H1 (cell line): ENCODE data around the gene PACSIN1. TPM values are rescaled to one million over a fixed set of nuclear protein-coding genes. Genes with fewer than 3 reads are reported as not detected.

ENCODE experiments used
- CTCF ChIA-PET: fragments of 300-600 bp; sonication (Branson Sonifier 250); formaldehyde crosslinking; loops from one replicate; lab custom pipeline; 2021; ENCODE audit not compliant: partially characterized antibody; lab: Charles Lee
- POLR2A ChIA-PET: fragments of 300-600 bp; sonication (Branson Sonifier 250); formaldehyde crosslinking; loops from one replicate; lab custom pipeline; 2021; ENCODE audit warnings: inconsistent platforms; ENCODE audit not compliant: partially characterized antibody; lab: Charles Lee
- DNase-seq, 2 experiments: peaks; one replicate each; pipeline versions ENCODE4 v3.0.0 to v3.0.0-alpha.2; 2010 to 2022; ENCODE audit warnings: low spot score in 2 of 2, low read depth in 1 of 2, mixed read lengths in 1 of 2
- FAIRE-seq: peaks from 2 replicates; lab custom pipeline; 2011; peaks lifted over from hg19 to GRCh38; lab: Jason Lieb, UNC
- H2AFZ ChIP-seq: 2 replicates; pipeline ENCODE4 v1.8.1; 2012; ENCODE audit warnings: low read length, inconsistent platforms
- H2AK5ac ChIP-seq: 2 replicates; pipeline ENCODE4 v1.6.1; 2013; ENCODE audit warnings: low read depth, low read length
- H2BK120ac ChIP-seq: replicated peaks from 2 replicates; pipeline ENCODE3; 2013; ENCODE audit warnings: low read depth, low read length, inconsistent platforms
- H2BK12ac ChIP-seq: 2 replicates; pipeline ENCODE4 v1.6.1; 2013; ENCODE audit warnings: low read depth, low read length
- H2BK15ac ChIP-seq: 2 replicates; pipeline ENCODE4 v1.6.1; 2013; ENCODE audit warnings: low read length
- H2BK20ac ChIP-seq: 2 replicates; pipeline ENCODE4 v1.6.1; 2013; ENCODE audit warnings: low read length
- H2BK5ac ChIP-seq: 2 replicates; pipeline ENCODE4 v1.6.1; 2013; ENCODE audit warnings: low read depth, low read length
- H3K14ac ChIP-seq: 2 replicates; pipeline ENCODE4 v1.6.1; 2013; ENCODE audit warnings: inconsistent platforms; ENCODE audit not compliant: insufficient read length
- H3K18ac ChIP-seq: 2 replicates; pipeline ENCODE4 v1.6.1; 2013; ENCODE audit warnings: low read length; ENCODE audit errors: extremely low read depth
- H3K23ac ChIP-seq: 2 replicates; pipeline ENCODE4 v1.6.1; 2013; ENCODE audit warnings: inconsistent platforms; ENCODE audit not compliant: insufficient read length
- H3K23me2 ChIP-seq: 2 replicates; pipeline ENCODE4 v1.6.1; 2013; ENCODE audit warnings: low read depth, low read length
- H3K27ac ChIP-seq: 2 replicates; pipeline ENCODE4 v1.6.1; 2011; ENCODE audit warnings: low read depth, low read length, inconsistent platforms
- H3K27me3 ChIP-seq, 4 experiments: replicated peaks in 1 of 4; 1 replicate in 1 of 4; 2 replicates in 3 of 4; pipeline versions ENCODE4 v1.6.1 to v1.8.1; 2011 to 2013; ENCODE audit warnings: low read length in 3 of 4, mild to moderate bottlenecking in 3 of 4, inconsistent platforms in 2 of 4, mixed read lengths in 2 of 4, moderate library complexity in 1 of 4; ENCODE audit not compliant: control insufficient read depth in 3 of 4, insufficient read depth in 3 of 4; ENCODE audit errors: extremely low read depth in 1 of 4
- H3K36me3 ChIP-seq, 4 experiments: 2 replicates each; pipeline versions ENCODE4 v1.6.1 to v1.8.1; 2011 to 2013; ENCODE audit warnings: mild to moderate bottlenecking in 4 of 4, low read length in 3 of 4, moderate library complexity in 2 of 4, control low read depth in 1 of 4, inconsistent platforms in 1 of 4; ENCODE audit not compliant: insufficient read depth in 4 of 4, control insufficient read depth in 2 of 4
- H3K4ac ChIP-seq: replicated peaks from 2 replicates; pipeline ENCODE3; 2013; ENCODE audit warnings: low read length, low read depth, mixed read lengths, inconsistent platforms; ENCODE audit not compliant: insufficient read length
- H3K4me1 ChIP-seq, 4 experiments: replicated peaks in 1 of 4; 1 replicate in 1 of 4; 2 replicates in 3 of 4; pipeline versions ENCODE4 v1.6.1 to v1.8.1; 2011 to 2013; ENCODE audit warnings: low read length in 3 of 4, inconsistent platforms in 2 of 4, mixed read lengths in 1 of 4; ENCODE audit not compliant: insufficient read depth in 4 of 4, control insufficient read depth in 3 of 4
- H3K4me2 ChIP-seq, 2 experiments: 2 replicates each; pipeline versions ENCODE4 v1.6.1 to v1.8.1; 2011 to 2013; ENCODE audit warnings: low read depth in 2 of 2, low read length in 2 of 2, control low read depth in 1 of 2, inconsistent platforms in 1 of 2, mild to moderate bottlenecking in 1 of 2; ENCODE audit not compliant: insufficient read depth in 1 of 2
- H3K4me3 ChIP-seq, 4 experiments: fragments of 200-600, 300-600 bp in 1 of 4; sonication (generic), shearing (Covaris generic), sonication (Bioruptor Twin) in 1 of 4; 2 replicates each; pipeline versions ENCODE4 v1.5.1 to v1.8.1; 2011 to 2016; ENCODE audit warnings: low read length in 4 of 4, low read depth in 3 of 4, control low read depth in 2 of 4, inconsistent platforms in 2 of 4, mild to moderate bottlenecking in 2 of 4, mixed read lengths in 1 of 4, moderate library complexity in 1 of 4; ENCODE audit not compliant: insufficient read depth in 2 of 4; ENCODE audit errors: extremely low read depth in 1 of 4
- H3K56ac ChIP-seq: replicated peaks from 2 replicates; pipeline ENCODE3; 2013; ENCODE audit warnings: low read depth, mild to moderate bottlenecking, mixed read lengths, low read length, inconsistent platforms; ENCODE audit not compliant: insufficient read length
- H3K79me1 ChIP-seq: 2 replicates; pipeline ENCODE4 v1.6.1; 2013; ENCODE audit warnings: low read depth, low read length, control low read depth
- H3K79me2 ChIP-seq, 2 experiments: 2 replicates each; pipeline versions ENCODE4 v1.6.1 to v1.8.1; 2012 to 2013; ENCODE audit warnings: low read length in 2 of 2, mild to moderate bottlenecking in 2 of 2, inconsistent platforms in 1 of 2; ENCODE audit not compliant: insufficient read depth in 2 of 2, control insufficient read depth in 1 of 2
- H3K9ac ChIP-seq, 4 experiments: replicated peaks in 1 of 4; 1 replicate in 1 of 4; 2 replicates in 3 of 4; pipeline versions ENCODE4 v1.6.1 to v1.8.1; 2011 to 2013; ENCODE audit warnings: low read depth in 3 of 4, low read length in 3 of 4, control low read depth in 2 of 4, mild to moderate bottlenecking in 2 of 4, moderate library complexity in 2 of 4, inconsistent platforms in 1 of 4; ENCODE audit errors: extremely low read depth in 1 of 4
- H3K9me3 ChIP-seq, 2 experiments: 2 replicates each; pipeline versions ENCODE4 v1.6.1 to v1.8.1; 2012 to 2013; ENCODE audit warnings: mild to moderate bottlenecking in 2 of 2, moderate library complexity in 2 of 2, control low read depth in 1 of 2, inconsistent platforms in 1 of 2, low read depth in 1 of 2, low read length in 1 of 2, mixed read lengths in 1 of 2; ENCODE audit not compliant: insufficient read depth in 2 of 2
- H4K20me1 ChIP-seq, 2 experiments: replicated peaks in 1 of 2; 2 replicates each; pipeline versions ENCODE3 to v1.8.1; 2011 to 2013; ENCODE audit warnings: inconsistent platforms in 2 of 2, low read length in 2 of 2, mild to moderate bottlenecking in 1 of 2; ENCODE audit not compliant: insufficient read depth in 2 of 2, control insufficient read depth in 1 of 2
- H4K5ac ChIP-seq: 2 replicates; pipeline ENCODE4 v1.6.1; 2013; ENCODE audit warnings: low read length, low read depth, mixed read lengths, inconsistent platforms; ENCODE audit not compliant: insufficient read length
- H4K8ac ChIP-seq: 2 replicates; pipeline ENCODE4 v1.8.0; 2013; ENCODE audit warnings: mild to moderate bottlenecking, moderate library complexity, low read length, inconsistent platforms; ENCODE audit not compliant: insufficient read depth; ENCODE audit errors: extremely low read depth
- H4K91ac ChIP-seq: replicated peaks from 2 replicates; pipeline ENCODE3; 2013; ENCODE audit warnings: low read length, mixed read lengths, inconsistent platforms; ENCODE audit not compliant: insufficient read length
- CHD2 ChIP-seq: IDR thresholded peaks from 2 replicates; pipeline ENCODE4 v1.6.1; 2012; ENCODE audit warnings: low read length, improper control_type of control experiment
- CREB1 ChIP-seq: IDR thresholded peaks from 2 replicates; pipeline ENCODE4 v1.6.1; 2012; ENCODE audit warnings: inconsistent platforms
- FOSL1 ChIP-seq: IDR thresholded peaks from 2 replicates; pipeline ENCODE4 v1.6.1; 2011; ENCODE audit warnings: mild to moderate bottlenecking, low read depth, low read length, moderate library complexity; ENCODE audit not compliant: insufficient read depth
- JUN ChIP-seq: IDR thresholded peaks from 2 replicates; pipeline ENCODE4 v1.6.1; 2011; ENCODE audit warnings: low read depth, mild to moderate bottlenecking, improper control_type of control experiment, low read length
- JUND ChIP-seq: IDR thresholded peaks from 2 replicates; pipeline ENCODE4 v1.6.1; 2011; ENCODE audit warnings: mild to moderate bottlenecking, improper control_type of control experiment, low read length
- NANOG ChIP-seq: IDR thresholded peaks from 2 replicates; pipeline ENCODE4 v1.6.1; 2011; ENCODE audit warnings: low read length, low read depth, mild to moderate bottlenecking, inconsistent platforms; ENCODE audit not compliant: insufficient read depth, poor library complexity, severe bottlenecking
- PHF8 ChIP-seq: fragments of 200-600 bp; sonication (generic); conservative IDR thresholded peaks from 2 replicates; pipeline ENCODE4 v1.7.1; 2012; ENCODE audit warnings: low read depth, mild to moderate bottlenecking, inconsistent platforms, low read length, moderate library complexity
- POLR2AphosphoS5 ChIP-seq: IDR thresholded peaks from 2 replicates; pipeline ENCODE4 v1.6.1; 2011; ENCODE audit warnings: low read depth, low read length
- RBBP5 ChIP-seq: IDR thresholded peaks from 2 replicates; pipeline ENCODE4 v1.7.1; 2012; ENCODE audit warnings: low read depth, mild to moderate bottlenecking, inconsistent platforms, low read length, moderate library complexity, borderline replicate concordance
- RFX5 ChIP-seq: IDR thresholded peaks from 2 replicates; pipeline ENCODE4 v1.6.1; 2011; ENCODE audit warnings: low read depth, low read length, improper control_type of control experiment, borderline replicate concordance
- SRF ChIP-seq: IDR thresholded peaks from 2 replicates; pipeline ENCODE4 v1.6.1; 2011; ENCODE audit warnings: mild to moderate bottlenecking, low read depth, low read length, moderate library complexity
- SUZ12 ChIP-seq: fragments of 200-600 bp; sonication (generic); IDR thresholded peaks from 2 replicates; pipeline ENCODE4 v1.6.1; 2012; ENCODE audit warnings: mild to moderate bottlenecking, inconsistent platforms, low read length, moderate library complexity, mixed read lengths
- TAF1 ChIP-seq: IDR thresholded peaks from 2 replicates; pipeline ENCODE4 v1.6.1; 2011; ENCODE audit warnings: mild to moderate bottlenecking, low read depth, low read length
- ZNF274 ChIP-seq: IDR thresholded peaks from 2 replicates; pipeline ENCODE4 v1.7.0; 2012; ENCODE audit warnings: low read length, borderline replicate concordance; ENCODE audit errors: extremely low read depth
- WGBS, 2 experiments: shearing (Covaris generic) in 1 of 2; methylation state at CpG; one replicate each; pipeline versions ENCODE4 v1.1.6 to v1.1.7; 2013 to 2015; ENCODE audit warnings: low lambda C conversion rate in 2 of 2, mixed read lengths in 2 of 2, inconsistent platforms in 1 of 2, low coverage in 1 of 2, missing lambda C conversion rate in 1 of 2; ENCODE audit not compliant: insufficient replicate concordance in 2 of 2, insufficient coverage in 1 of 2, insufficient read length in 1 of 2; ENCODE audit errors: extremely low coverage in 1 of 2, missing lambda C conversion rate in 1 of 2; 5-methylcytosine and 5-hydroxymethylcytosine counted together
- polyA plus RNA-seq, 7 experiments: library from polyadenylated mRNA; depleted of rRNA in 3 of 7; stranded (reverse) in 5 of 7; unstranded in 2 of 7; fragments of >200 nt in 5 of 7; fragments of 200-250 nt in 2 of 7; gene quantifications; 1 replicate in 5 of 7; 2 replicates in 1 of 7; 4 replicates in 1 of 7; pipeline versions ENCODE4 v1.2.1 to v1.2.3, GENCODE V29; 2011 to 2013; ENCODE audit warnings: missing spikeins in 2 of 7, mixed read lengths in 2 of 7
- total RNA-seq: library from RNA; stranded (reverse); fragmentation: NEBNext Ultra II Directional; extraction: Animal tissue kit (Norgen Biotek cat#: 25700); gene quantifications from 2 replicates; pipeline ENCODE4 v1.2.1, GENCODE V29; 2021

Gene PACSIN1
- total and polyA plus RNA-seq, 2 of the 8 experiments (the other 6 are each of a cell fraction or from before 2014, with no cell fraction given), result 5.9 to 11.1 TPM

DNA sequence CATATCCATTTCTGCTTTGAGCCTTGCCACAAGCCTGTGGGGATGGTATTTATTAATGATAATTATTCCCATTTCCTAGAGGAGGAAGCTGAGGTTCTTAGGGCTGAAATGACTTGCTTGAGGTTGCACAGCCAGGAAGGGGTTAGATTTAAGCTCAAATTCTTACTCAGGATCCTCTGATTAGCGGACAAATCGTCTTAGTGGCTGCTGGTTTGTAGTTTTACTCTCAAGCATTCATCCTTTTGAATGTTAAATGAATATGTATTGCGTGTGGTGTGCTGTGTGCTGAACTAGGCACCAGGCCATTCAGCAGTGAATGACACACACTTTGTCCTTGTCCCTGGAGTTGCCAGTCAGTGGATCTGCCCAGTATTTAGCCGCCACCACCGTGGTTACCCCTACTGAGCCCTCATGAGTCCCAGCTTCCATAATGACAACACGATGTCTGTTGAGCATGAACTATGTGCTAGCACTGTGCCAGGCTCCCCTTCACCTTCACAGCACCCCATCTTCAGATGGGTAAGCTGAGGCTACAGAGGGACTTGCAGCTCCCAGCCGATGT is 10.0 kb downstream of the PACSIN1 start:
- Histone ChIP-seq H3K23ac (no peak overlapping the region), H3K79me2 (no peaks in the 10 kb centered on the region), H3K56ac (no peak overlapping the region), H2BK12ac (no peak overlapping the region), H2AK5ac (no peak overlapping the region), H2BK20ac (no peak overlapping the region), H4K91ac (no peak overlapping the region), H3K23me2 (no peaks in the 10 kb centered on the region), H4K5ac (no peak overlapping the region), H3K36me3 (no peaks in the 10 kb centered on the region), H3K14ac (no peak overlapping the region), H3K79me1 (peaks cover 4% of the 10 kb centered on the region; the same call in 1 of the 2 replicates), H3K4me2 (no peak overlapping the region), H3K27ac (no peak overlapping the region), H3K27me3 (no peaks in the 10 kb centered on the region), H2BK15ac (0 out of 2 replicates have a peak overlapping the region, but pooled peaks have one; percentile 8), H3K18ac (no peak overlapping the region), H3K4ac (no peak overlapping the region), H2AFZ (no peak overlapping the region), H3K4me3 (0 out of 8 replicates have a peak overlapping the region, but pooled peaks of 1 of the 4 experiments have one; percentile 5), H3K4me1 (peaks cover 0 to 17% (median 5%) of the 10 kb centered on the region in 4 experiments; a peak in 4 of 7 replicates), H3K9ac (no peak overlapping the region), H4K8ac (no peak overlapping the region), H3K9me3 (no peaks in the 10 kb centered on the region; a peak in 1 of 4 replicates), H4K20me1 (peaks cover 0 to 3% of the 10 kb centered on the region in 2 experiments), H2BK5ac (no peak overlapping the region; the same call in 1 of the 2 replicates), H2BK120ac (no peak overlapping the region)
- WGBS, 2 experiments, result 84% methylated on average over 7 of the region's 7 CpGs; no CpG with 5 or more reads in 1 of the 2 experiments
- CTCF ChIA-PET, result interaction anchor here (0.6 to 4.1 kb wide), 10 partner anchors 9 to 695 kb away, joined by 3 to 14 read pairs (median 3); partner anchors contain the start of gene PACSIN1
- FAIRE-seq (no peak), DNase-seq (no peak)
- POLR2A ChIA-PET, result interaction anchor here (0.6 to 1.6 kb wide), 4 partner anchors 10 to 52 kb away, joined by 3 to 6 read pairs (median 4); partner anchors contain the start of genes PACSIN1 and RPS10
- TF ChIP-seq CHD2, result no peak
- no peak for TF ChIP-seq POLR2AphosphoS5
- no peak for TF ChIP-seq CREB1
- TF ChIP-seq NANOG, result no peak
- no peak for TF ChIP-seq FOSL1
- no peak for TF ChIP-seq TAF1
- no peak for TF ChIP-seq RFX5
- no peak for TF ChIP-seq SRF
- no peak for TF ChIP-seq JUN
- TF ChIP-seq ZNF274, result no peak
- no peak for TF ChIP-seq PHF8
- TF ChIP-seq SUZ12, result no peak
- TF ChIP-seq RBBP5, result no peak
- TF ChIP-seq JUND, result no peak
